GM12878 (cell line): ENCODE data around the gene BMPR1B.

Experiments used
- ASH2L ChIP-seq: fragments of 300-600, 200-600 bp; sonication (generic); IDR thresholded peaks from 2 replicates; pipeline ENCODE4 v1.6.1; 2017; ENCODE audit warnings: low read depth, mild to moderate bottlenecking, borderline replicate concordance
- CTCF ChIP-seq, 3 experiments: IDR thresholded peaks in 2 of 3; conservative IDR thresholded peaks in 1 of 3; 2 replicates each; pipeline ENCODE4 v1.5.1; 2011; ENCODE audit warnings: low read depth in 3 of 3, low read length in 3 of 3, mild to moderate bottlenecking in 3 of 3, control low read depth in 2 of 3, moderate library complexity in 2 of 3, inconsistent platforms in 1 of 3, mixed read lengths in 1 of 3; ENCODE audit not compliant: control insufficient read depth in 2 of 3, insufficient read depth in 1 of 3; ENCODE audit errors: extremely low read depth in 1 of 3
- EZH2 ChIP-seq: IDR thresholded peaks from 2 replicates; pipeline ENCODE4 v1.6.1; 2012; ENCODE audit warnings: low read depth, mild to moderate bottlenecking, control low read depth, inconsistent platforms, low read length, borderline replicate concordance; ENCODE audit not compliant: control insufficient read depth
- FOXK2 ChIP-seq: fragments of 450-650 bp; IDR thresholded peaks from 2 replicates; pipeline ENCODE4 v1.6.1; 2017; ENCODE audit warnings: mild to moderate bottlenecking, moderate library complexity
- GABPA ChIP-seq: IDR thresholded peaks from 2 replicates; pipeline ENCODE4 v1.6.1; 2014; ENCODE audit warnings: antibody characterized with exemption, low read depth, mild to moderate bottlenecking, inconsistent platforms
- MTA3 ChIP-seq: IDR thresholded peaks from 2 replicates; pipeline ENCODE4 v1.6.1; 2012; ENCODE audit warnings: low read length, inconsistent platforms, borderline replicate concordance
- POLR2AphosphoS2 ChIP-seq: IDR thresholded peaks from 2 replicates; pipeline ENCODE4 v1.6.1; 2011; ENCODE audit warnings: low read depth, mild to moderate bottlenecking, low read length, improper control_type of control experiment, moderate library complexity
- RAD51 ChIP-seq: fragments of 450-650 bp; IDR thresholded peaks from 2 replicates; pipeline ENCODE4 v1.6.1; 2016; ENCODE audit warnings: moderate library complexity, mild to moderate bottlenecking, inconsistent platforms
- TAF1 ChIP-seq: IDR thresholded peaks from 2 replicates; pipeline ENCODE4 v1.6.1; 2011; ENCODE audit warnings: mild to moderate bottlenecking, low read depth, low read length, borderline replicate concordance
- USF1 ChIP-seq: IDR thresholded peaks from 2 replicates; pipeline ENCODE4 v1.6.1; 2011; ENCODE audit warnings: borderline replicate concordance, low read depth, mild to moderate bottlenecking, moderate library complexity, mixed read lengths, low read length; ENCODE audit not compliant: insufficient read depth; ENCODE audit errors: extremely low read length
- TF ChIP-seq, protein P1 (sequence below): IDR thresholded peaks from 2 replicates; pipeline ENCODE4 v1.6.1; 2012; ENCODE audit warnings: low read depth, low read length, improper control_type of control experiment

- TF ChIP-seq FOXK2 (no peak), USF1 (no peak), CTCF (IDR thresholded peaks at IDR 0.05 in 2 of 3, conservative IDR thresholded peaks at IDR 0.05 in 1 of 3; ENCODE audit: control insufficient read depth in 2 of 3, extremely low read depth in 1 of 3, insufficient read depth in 1 of 3, low read depth in 3 of 3, low read length in 3 of 3) (peak in 1 of 3 experiments; percentile 49; a peak in 1 of 6 replicates), TAF1 (no peak), MTA3 (no peak), POLR2AphosphoS2 (no peak), ASH2L (no peak), EZH2 (no peak), RAD51 (no peak), GABPA (no peak)
- TF ChIP-seq, protein P1, sequence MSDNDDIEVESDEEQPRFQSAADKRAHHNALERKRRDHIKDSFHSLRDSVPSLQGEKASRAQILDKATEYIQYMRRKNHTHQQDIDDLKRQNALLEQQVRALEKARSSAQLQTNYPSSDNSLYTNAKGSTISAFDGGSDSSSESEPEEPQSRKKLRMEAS: no peak
These were observed 410.1 kb downstream of the BMPR1B start for GRCh38 chr4:95167805-95168204.
